Type B pancreatic cell (in vitro differentiated cells): Measurements from ENCODE around the gene MMRN1. TPM values are rescaled to one million over a fixed set of nuclear protein-coding genes. Genes with fewer than 3 reads are reported as not detected.

ENCODE experiments used
- DNase-seq: peaks from one replicate; pipeline ENCODE4 v3.0.0; 2021; ENCODE audit warnings: mixed read lengths; ENCODE audit not compliant: unreplicated experiment; ENCODE audit errors: extremely low spot score
- H3K27ac Mint-ChIP-seq: 2 replicates; pipeline ENCODE4 v1.8.0; 2021; ENCODE audit warnings: mild to moderate bottlenecking, mixed read lengths
- H3K27me3 Mint-ChIP-seq: 2 replicates; pipeline ENCODE4 v1.8.0; 2021; ENCODE audit warnings: mixed read lengths
- H3K36me3 Mint-ChIP-seq: 2 replicates; pipeline ENCODE4 v1.8.0; 2021; ENCODE audit warnings: mixed read lengths
- H3K4me1 Mint-ChIP-seq: one replicate; pipeline ENCODE4 v1.8.0; 2021; ENCODE audit warnings: mixed read lengths; ENCODE audit not compliant: unreplicated experiment
- H3K4me3 Mint-ChIP-seq: 2 replicates; pipeline ENCODE4 v1.8.0; 2021; ENCODE audit warnings: mild to moderate bottlenecking, mixed read lengths
- H3K9me3 Mint-ChIP-seq: 2 replicates; pipeline ENCODE4 v1.8.0; 2021; ENCODE audit warnings: mixed read lengths
- CTCF ChIP-seq: fragments of 200-600 bp; sonication (generic); conservative IDR thresholded peaks from 2 replicates; pipeline ENCODE4 v1.5.0; 2021; ENCODE audit warnings: antibody characterized with exemption, mild to moderate bottlenecking
- total RNA-seq: library from RNA; stranded (reverse); gene quantifications from 2 replicates; pipeline ENCODE4 v1.2.1, GENCODE V29; 2021; ENCODE audit warnings: low replicate concordance

MMRN1 gene
- total RNA-seq, 1 donor from 2014 or later = 4.7 TPM

GRCh38 chr4:89939546-89939945 is 44.9 kb downstream of the MMRN1 start:
- no peak overlapping the region for H3K27ac Mint-ChIP-seq
- no peaks in the 10 kb centered on the region for H3K36me3 Mint-ChIP-seq
- H3K4me1 Mint-ChIP-seq = peaks cover 6% of the 10 kb centered on the region
- no peak overlapping the region for H3K4me3 Mint-ChIP-seq
- no peaks in the 10 kb centered on the region for H3K27me3 Mint-ChIP-seq
- TF ChIP-seq CTCF = no peak
- no peaks in the 10 kb centered on the region for H3K9me3 Mint-ChIP-seq
- DNase-seq = no peak

- H3K27me3 Mint-ChIP-seq = no peaks in the 10 kb centered on the region
- DNase-seq = no peak
- no peaks in the 10 kb centered on the region for H3K36me3 Mint-ChIP-seq
- no peaks in the 10 kb centered on the region for H3K9me3 Mint-ChIP-seq
- peaks cover 6% of the 10 kb centered on the region for H3K4me1 Mint-ChIP-seq
- no peak for TF ChIP-seq CTCF
- no peak overlapping the region for H3K4me3 Mint-ChIP-seq
- no peak overlapping the region for H3K27ac Mint-ChIP-seq
Observed at GRCh38 chr4:89939994-89940393, 45.3 kb downstream of the MMRN1 start.

- H3K36me3 Mint-ChIP-seq = no peaks in the 10 kb centered on the region
- no peaks in the 10 kb centered on the region for H3K9me3 Mint-ChIP-seq
- peaks cover 6% of the 10 kb centered on the region for H3K4me1 Mint-ChIP-seq
- H3K4me3 Mint-ChIP-seq = no peak overlapping the region
- no peak overlapping the region for H3K27ac Mint-ChIP-seq
- H3K27me3 Mint-ChIP-seq = no peaks in the 10 kb centered on the region
- TF ChIP-seq CTCF = no peak
- no peak for DNase-seq
Observed at GRCh38 chr4:89942811-89943210, 48.2 kb downstream of the MMRN1 start.

DNA sequence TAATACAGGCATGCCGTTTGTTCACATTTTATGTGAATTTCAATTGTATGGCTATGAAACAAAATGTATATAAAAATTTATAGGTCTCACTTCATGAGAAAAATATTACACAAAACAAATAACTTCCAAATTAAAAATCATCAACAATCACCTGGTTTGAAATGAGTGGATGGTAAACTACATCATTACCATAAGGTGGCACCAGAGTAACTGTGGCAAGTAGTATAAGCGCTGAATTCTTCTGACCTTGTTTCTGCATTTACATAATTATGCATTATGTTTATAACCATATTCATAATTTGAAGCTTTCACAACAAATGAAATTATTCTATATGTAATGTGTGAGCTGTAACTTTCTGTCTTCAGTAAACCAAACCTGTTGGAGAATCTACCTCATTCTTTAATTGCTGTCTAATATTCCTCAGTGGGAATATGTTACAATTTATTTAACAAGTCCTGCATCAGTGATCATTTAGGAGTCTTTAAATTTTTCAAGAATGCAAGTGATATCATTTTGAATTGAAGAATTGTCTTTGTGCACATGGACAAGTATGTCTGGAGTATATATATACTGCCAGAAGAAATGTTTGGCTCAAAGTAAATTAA is 55.2 kb downstream of the MMRN1 start:
- TF ChIP-seq CTCF = peak; percentile 49
- H3K27me3 Mint-ChIP-seq = no peaks in the 10 kb centered on the region
- H3K27ac Mint-ChIP-seq = no peak overlapping the region
- no peaks in the 10 kb centered on the region for H3K9me3 Mint-ChIP-seq
- no peaks in the 10 kb centered on the region for H3K36me3 Mint-ChIP-seq
- H3K4me3 Mint-ChIP-seq = no peak overlapping the region
- no peaks in the 10 kb centered on the region for H3K4me1 Mint-ChIP-seq
- no peak for DNase-seq

DNA sequence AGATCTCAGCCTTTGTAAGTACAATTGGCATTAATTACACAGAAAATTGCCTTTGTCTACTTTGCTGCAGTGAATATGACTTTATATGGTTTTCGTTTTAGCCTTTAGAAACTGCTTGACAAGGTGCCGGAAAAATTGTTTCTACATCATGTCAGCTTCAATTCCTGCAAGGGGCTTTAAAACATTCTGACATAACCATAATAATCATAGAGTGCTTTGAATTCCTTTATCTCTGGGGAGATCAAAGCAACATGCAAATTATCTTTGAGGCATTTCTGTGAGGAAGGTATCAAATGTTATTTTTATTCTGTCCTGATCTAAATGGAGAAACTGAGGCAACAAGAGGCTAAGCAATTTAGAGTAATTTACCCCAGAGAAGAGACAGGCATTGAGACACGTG is 57.8 kb downstream of the MMRN1 start:
- no peaks in the 10 kb centered on the region for H3K36me3 Mint-ChIP-seq
- no peak overlapping the region for H3K27ac Mint-ChIP-seq
- H3K9me3 Mint-ChIP-seq = no peaks in the 10 kb centered on the region
- peaks cover 3% of the 10 kb centered on the region for H3K4me1 Mint-ChIP-seq
- no peak overlapping the region for H3K4me3 Mint-ChIP-seq
- no peak for DNase-seq
- TF ChIP-seq CTCF = no peak
- no peaks in the 10 kb centered on the region for H3K27me3 Mint-ChIP-seq
